Fibroblast of the aortic adventitia (primary cell): ENCODE results near the gene RAB18. TPM values are rescaled to one million over a fixed set of nuclear protein-coding genes. Genes with fewer than 3 reads are reported as not detected.

Source experiments
- DNase-seq: peaks from one replicate; pipeline ENCODE4 v3.0.0-alpha.2; 2010; ENCODE audit warnings: low read depth
- H3K4me3 ChIP-seq: 2 replicates; pipeline ENCODE4 v1.5.1; 2011; ENCODE audit warnings: low read depth, mild to moderate bottlenecking, control low read depth, low read length, moderate library complexity
- total RNA-seq: library from RNA; depleted of rRNA; stranded (reverse); fragments of >200 nt; gene quantifications from 2 replicates; pipeline ENCODE4 v1.2.3, GENCODE V29; 2012; ENCODE audit warnings: low replicate concordance
- TF ChIP-seq, protein P1 (sequence below): IDR thresholded peaks from 2 replicates; pipeline ENCODE4 v1.5.1; 2011; ENCODE audit warnings: mild to moderate bottlenecking, low read length, control low read depth, inconsistent platforms; ENCODE audit not compliant: insufficient read depth

RAB18 gene
- total RNA-seq, 1 donor, result 48.5 TPM

- no peak for DNase-seq
- TF ChIP-seq, protein P1, sequence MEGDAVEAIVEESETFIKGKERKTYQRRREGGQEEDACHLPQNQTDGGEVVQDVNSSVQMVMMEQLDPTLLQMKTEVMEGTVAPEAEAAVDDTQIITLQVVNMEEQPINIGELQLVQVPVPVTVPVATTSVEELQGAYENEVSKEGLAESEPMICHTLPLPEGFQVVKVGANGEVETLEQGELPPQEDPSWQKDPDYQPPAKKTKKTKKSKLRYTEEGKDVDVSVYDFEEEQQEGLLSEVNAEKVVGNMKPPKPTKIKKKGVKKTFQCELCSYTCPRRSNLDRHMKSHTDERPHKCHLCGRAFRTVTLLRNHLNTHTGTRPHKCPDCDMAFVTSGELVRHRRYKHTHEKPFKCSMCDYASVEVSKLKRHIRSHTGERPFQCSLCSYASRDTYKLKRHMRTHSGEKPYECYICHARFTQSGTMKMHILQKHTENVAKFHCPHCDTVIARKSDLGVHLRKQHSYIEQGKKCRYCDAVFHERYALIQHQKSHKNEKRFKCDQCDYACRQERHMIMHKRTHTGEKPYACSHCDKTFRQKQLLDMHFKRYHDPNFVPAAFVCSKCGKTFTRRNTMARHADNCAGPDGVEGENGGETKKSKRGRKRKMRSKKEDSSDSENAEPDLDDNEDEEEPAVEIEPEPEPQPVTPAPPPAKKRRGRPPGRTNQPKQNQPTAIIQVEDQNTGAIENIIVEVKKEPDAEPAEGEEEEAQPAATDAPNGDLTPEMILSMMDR, result no peak
- H3K4me3 ChIP-seq, result no peak overlapping the region
Measured at GRCh38 chr10:27581225-27581624, 77.1 kb downstream of the RAB18 start.

DNA sequence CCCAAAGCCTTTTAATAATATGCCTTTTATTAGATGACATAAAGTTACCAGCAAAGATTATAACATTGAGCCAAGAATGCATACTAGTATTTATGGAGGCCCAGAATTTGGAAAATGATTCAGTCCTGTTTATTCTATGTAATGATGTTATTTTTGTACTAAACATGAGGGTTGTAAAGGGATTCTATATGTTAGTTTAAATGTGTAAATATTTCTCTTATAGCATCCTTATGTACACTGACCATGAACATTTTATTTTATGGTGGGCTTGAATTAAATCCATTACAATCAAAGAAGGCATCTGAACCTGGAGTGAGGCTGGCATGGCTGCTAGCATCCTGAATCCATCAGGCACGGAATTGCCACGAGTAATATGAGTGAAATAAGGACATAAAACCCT is 80.2 kb downstream of the RAB18 start:
- no peak for DNase-seq
- no peak overlapping the region for H3K4me3 ChIP-seq
- TF ChIP-seq, protein P1, result no peak

Other genes with a start within 250 kb of the RAB18 start
- gene MKX, start 241.5 kb downstream of the RAB18 start, total RNA-seq, result 0.25 and 0.27 TPM in 2 replicates